SW 1271 (cell line): ENCODE measurements around the gene SPDEF.

Experiments
- DNase-seq, 2 experiments: peaks; one replicate each; lab custom pipeline; 2025; lab: John Stamatoyannopoulos, UW

Gene SPDEF

DNA sequence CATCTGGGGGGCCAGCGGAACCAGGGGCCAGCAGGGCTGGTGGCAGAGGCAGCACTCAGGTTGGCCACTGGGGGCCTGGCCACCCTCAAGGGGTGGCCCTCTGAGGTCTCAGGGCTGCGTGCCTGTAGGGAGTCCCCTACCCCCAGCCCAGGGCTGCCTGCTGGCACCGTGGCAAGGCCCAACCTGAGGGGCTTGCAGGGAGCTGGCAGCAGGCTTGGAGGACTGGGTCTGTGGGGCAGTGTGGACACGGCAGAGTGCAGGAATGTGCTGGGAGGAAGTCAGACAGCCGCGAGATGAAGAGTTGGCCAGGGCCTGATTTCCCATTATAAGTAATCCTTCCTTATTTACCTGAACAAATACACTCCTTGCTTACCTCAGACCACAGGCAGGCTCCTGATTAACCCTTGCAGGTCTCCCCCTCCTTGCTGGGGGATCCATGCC is at the start of gene SPDEF:
SPDEF (minus strand) TSS at position 299 of the 441 bp plus-strand sequence. CDS start 11,874 bp downstream, outside the sequence.
- DNase-seq, result no peak

DNA sequence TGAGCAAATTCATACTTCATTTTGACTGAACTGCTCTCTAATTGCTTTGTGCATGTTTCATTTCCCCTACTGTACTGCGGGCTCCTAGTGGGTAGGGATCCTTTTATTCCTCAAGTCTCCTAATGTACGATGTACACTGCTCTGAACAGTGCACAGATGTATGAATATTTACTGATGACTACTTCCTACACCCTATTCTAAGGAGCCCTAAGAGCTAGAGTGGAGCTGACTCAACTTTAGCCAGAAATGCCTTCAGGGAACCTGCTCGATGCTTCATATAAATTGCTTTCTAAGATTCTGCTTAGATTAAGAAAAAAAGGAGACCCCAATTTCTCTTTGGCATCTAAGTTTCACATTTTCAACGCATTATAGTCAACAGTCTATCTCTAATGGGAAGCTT is 47.6 kb upstream of the SPDEF start:
- no peak for DNase-seq

DNA sequence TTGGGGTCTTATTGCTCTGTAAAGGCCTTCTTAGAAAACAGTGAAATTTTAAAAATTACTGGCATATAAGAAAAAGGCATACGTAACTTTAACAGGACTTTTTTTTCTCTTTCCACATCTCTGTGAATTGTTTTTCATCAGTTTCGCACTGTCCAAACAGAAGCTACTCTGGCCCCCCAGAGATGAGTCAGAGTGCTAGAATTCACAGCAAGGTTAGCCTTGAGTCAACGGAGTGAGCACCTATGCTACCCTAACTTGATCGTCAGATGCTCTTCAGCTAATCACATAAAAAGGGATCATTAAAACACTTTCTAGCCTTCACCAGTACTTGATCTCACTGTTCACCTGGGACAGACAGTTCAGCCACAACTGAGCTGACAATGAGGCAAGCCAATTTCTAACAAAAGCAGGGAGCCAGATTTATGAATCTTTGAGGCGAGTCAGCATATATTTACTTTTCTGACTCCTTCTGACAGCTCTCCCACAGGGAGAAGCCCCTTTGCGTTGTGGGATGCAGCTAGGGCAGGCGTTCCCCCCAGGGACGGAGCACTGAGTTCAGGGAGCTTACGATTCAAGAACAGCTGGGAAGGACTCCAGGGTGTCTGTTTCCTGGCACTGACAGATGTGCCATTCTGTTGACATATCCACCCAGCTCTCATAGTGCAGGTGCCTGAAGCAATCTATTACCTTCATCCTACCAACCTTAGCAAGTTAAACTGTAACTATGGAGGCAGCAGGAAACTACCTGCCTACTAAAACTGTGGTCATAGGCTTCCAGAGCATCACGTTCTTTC is 46.4 kb upstream of the SPDEF start:
- no peak for DNase-seq

DNA sequence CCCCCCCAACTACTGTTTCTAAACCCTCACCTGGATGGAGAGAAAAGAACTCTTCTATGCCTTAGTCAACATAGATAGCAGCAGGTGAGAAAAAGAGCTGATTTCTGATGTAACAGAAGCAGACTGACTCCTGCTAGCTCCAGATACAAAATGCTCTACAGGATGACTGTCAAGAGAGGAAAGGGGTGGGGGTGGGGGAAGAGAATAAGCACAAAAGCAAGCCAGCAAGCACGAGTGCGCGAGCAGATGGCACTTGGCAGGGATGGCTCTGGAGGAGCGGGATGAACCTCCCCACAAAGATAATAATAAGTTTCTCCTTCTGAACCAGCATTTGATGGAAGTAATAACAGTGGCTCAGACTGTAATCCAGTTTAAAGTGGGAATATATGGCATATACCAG is 45.6 kb upstream of the SPDEF start:
- DNase-seq, result no peak

DNA sequence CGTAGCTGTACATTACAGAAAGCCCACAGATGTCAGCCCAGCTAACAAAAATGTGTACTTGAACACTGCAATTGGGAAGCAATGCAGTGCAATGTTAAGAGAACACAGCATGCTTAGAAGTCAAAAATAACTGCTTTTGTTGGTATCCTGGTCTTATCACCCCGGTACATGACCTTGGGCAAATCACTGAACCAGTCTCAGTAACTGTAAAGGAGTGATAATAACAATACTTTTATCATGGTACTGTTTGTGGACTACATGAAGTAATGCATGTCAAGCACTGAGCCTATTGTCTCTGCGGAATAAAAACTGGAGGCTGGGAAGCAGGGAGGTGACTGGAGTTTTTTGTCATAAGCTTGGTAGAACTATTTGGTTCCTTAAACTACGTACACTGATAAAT is 44.7 kb upstream of the SPDEF start:
- DNase-seq, result no peak

DNA sequence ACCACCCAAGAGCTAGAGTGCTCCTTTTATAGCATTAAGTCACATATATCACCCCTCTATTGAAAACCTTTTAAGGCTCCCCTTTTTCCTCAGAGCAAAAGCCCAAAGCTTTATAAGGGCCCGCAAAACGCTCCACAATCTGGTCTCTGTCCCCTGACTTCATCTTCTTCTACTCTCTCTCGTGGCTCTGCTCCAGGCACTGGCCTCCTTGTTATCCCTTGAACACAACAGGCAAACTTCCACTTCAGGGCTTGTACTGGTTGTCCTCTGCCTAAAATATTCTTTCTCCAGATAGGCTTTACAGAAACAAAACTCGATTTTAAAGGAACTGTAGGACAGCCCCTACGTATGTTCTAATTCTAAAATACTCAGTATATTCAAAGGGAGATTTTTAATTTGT is 44.0 kb upstream of the SPDEF start:
- no peak for DNase-seq

DNA sequence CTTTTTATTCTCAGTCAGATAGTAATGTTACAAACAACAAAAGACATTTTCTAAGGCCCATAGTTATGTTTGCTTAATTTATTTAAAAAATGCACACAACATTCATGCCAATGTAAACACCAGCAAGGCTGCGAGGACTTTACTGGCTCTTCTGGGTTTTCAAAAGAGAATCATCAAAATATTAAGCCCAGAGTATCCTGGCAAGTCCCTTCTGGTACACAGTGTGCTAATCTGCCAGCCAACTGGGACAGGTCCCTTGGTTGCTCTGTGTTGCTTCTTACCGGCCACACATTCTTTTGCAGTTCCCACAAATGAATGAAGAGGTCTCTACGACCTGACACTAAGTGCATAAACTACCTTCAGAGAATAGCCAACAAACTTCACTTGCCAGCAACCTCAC is 42.6 kb upstream of the SPDEF start:
- DNase-seq, result no peak

DNA sequence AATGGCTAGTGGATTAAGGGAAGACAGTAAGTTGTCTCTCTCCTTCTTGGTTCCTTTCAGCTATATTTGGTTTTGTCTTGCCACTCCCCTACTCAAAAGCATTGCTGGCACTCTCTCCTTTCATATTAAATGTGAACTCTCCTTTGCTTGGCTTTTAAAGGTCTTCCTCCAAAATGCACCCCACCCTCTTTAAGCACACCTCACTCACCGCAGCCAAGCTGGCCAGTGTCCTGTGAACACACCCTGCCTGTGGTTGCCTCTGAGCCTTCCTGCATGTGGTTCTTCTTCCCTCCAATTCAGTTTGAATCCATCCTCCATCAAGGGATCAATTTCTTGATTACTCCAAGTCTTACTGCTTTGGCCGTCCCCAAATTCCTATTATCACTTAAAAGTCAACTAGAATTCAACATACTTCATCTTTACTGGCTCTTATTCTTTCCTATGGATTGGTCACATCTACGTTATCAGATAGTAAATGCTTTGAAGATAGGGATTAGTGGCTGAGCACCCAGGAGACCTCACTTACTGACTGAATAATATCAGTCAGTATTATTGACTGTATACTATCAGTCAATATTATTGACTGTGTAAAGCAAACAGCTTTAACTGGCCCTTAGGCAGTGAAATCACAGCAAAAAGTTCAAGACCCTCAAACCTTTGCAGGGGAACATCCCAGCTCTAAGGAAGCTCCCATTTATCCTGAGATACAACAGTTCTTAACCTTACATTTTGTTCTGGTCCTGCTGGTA is 41.6 kb upstream of the SPDEF start:
- no peak for DNase-seq

DNA sequence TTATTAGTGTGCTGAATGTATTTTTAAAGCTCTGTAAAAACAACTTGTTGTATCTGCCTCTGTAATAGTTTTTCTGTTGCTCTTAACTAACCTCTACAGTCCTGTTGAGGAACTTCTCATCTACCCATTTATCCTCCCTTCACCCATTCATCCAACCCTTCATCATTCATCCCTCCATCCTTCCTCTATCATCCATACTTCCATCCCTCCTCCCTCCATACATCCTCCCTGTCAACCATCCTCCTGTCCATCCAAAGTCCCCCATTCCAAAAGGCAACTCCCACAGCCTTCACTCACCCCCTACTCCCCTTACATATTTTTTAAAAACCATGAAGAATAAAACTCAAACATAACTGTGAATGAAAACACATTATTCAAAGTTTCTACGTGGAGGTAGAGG is 40.7 kb upstream of the SPDEF start:
- DNase-seq, result no peak

DNA sequence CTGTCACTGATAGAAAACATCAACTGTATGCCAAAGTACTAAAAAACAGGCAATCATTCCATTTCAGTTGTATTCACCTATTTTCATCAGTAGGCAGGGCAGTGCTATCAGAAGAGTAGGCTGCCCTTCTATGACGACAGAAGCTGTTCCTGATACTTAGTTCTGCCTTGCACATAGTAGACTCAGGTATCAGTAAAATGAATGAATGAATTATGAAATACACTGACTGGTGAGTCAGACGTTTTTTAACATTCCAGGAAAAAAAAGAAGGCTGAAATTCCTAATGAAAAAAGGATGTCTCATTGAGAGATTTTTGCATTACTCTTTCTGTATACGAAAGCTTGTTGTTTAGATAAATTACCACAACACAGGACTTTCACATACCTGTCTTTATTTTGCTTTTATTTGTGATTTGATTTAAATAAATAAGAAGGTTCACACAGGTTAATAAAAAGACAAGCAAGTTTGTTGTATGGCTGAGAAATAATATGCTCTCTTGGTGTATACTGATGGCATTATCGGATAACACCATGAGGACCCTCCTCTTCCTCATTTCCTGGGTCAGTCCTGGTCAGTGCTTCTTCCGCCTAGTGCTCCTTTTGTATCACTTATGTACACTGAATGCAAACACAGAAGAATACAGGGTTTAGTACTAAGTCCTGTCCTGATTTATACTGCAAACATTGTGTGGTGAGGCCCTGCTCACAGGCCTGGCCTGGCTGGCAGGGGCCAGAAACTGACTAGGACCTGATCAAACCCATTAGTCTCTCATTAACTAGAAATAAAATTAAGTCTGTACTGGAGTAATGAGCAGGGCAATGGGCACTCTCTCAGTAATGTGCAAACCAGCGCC is 39.4 kb upstream of the SPDEF start:
- no peak for DNase-seq

DNA sequence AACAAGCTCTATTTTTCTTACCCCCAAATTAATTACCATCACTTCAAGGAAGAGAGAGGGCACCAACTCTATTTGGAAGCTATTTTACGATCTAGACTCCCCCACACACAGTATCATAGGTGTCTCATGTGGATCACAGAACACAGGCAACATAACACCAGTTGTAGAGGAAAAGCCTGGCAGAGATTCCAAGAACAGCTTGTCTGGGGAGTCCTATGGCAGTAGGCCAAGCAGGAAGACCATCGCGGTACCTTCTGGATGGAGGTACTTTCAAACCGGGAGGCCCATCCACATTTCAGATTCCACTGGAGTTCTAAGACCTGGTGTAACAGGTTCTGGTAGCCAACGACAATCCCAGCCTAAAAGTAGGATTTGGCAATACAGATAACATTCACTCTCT is 37.6 kb upstream of the SPDEF start:
- DNase-seq, result no peak

DNA sequence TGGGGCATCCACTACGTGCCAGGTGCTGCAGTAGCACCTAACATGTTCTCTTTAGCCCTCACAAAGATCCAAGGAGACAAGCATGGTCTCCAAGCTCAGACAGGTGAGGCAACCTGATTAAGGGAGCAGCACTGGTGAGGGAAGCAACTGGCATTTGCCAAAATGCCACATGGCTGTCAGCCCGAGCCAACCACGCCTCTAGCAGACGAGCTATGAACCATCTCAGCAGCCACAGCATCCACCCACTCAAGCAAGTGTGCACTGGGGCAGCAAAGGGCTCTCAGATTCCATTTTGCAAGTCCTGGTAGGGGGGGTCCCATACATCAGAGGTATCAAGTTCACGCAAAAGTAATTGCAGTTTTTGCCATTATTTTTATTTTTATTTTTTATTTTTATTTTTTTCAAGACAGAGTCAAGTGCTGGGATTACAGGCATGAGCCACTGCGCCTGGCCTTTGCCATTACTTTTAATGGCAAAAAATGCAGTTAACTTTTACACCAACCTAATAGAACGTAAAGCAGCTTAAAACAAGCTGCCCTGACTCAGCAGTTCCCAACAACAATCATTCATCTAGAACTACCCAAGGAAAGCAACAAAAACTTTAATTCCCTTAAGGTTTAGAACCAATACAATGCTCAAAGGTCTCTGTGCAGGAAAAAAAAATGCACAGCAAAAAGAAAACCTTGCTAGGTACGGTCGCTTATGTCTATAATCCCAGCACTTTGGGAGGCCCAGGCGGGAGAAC is 36.3 kb upstream of the SPDEF start:
- no peak for DNase-seq

DNA sequence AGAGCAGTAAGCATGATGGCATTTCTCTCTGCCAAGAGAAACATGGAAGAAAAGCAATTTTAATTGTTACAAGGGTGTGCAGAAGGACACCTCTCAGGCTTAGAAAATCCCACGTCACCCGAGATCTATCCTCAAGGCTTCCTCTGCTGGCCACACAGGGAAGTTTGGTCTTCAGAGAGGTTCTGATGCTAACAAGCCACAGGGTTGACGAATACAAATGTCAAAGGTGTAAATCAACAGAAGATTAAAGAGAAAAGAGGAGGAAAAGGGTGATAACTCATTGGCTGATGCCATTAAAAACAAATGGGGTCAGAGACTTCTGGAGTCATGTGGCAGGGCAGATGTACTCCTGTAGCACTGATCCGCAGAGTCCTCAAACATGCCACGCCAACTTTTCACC is 33.6 kb upstream of the SPDEF start:
- no peak for DNase-seq

DNA sequence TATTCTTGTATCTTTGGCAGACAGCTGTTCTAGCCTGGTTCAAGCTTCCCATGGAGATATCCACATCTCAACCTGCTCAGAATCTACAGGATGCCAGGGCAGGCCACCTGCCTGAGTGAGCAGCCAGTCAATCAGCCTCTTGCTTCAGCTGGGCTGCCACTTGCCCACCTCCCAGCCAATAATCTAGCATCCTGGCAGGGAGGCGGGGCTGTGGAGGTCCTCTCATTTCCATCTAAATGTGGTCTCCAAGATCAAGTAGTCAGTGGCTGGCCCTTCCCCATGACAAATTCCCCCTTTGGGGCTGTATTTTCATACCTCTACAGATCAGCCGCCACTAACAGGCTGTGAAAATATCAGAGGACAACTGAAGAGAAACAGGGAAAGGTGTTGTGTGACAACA is 33.0 kb upstream of the SPDEF start:
- no peak for DNase-seq

DNA sequence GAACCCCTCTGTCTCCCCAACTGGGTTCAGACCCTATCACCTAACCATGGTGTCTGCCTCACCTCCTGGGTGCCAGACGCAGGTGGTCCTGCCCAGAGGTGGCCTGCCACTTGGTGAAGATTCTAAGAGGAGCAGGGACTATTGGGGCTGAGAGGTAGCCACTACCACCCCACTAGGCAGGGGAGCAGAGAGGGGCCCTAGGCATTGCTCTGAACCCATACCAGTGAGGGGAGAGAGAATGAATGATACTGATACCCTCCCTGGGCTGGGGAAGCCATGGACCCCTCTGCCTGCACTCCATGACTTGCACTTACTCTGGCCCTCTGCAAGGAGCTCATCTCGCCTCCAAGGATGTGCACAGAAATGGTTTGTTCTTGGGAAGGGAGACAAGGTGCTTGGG is 31.7 kb upstream of the SPDEF start:
- no peak for DNase-seq

DNA sequence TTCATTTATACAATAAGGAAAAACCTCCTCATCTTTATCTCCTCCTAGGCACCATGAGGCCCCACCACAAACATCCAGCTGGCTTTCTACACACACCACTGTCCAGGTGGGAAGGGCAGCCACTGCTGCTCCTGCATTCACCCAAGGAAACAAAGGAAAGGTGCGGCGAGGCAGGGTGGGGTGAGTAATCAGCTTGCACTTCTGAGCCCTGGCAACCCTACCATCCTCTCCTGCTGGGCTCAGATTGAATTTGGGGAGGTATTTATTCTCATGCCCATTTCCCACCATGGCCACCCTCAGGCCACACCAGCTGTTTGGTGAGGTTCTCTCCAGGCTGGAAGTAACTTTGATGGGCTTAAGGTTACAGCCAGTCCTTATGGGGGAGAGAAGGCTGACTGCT is 31.2 kb upstream of the SPDEF start:
- no peak for DNase-seq

DNA sequence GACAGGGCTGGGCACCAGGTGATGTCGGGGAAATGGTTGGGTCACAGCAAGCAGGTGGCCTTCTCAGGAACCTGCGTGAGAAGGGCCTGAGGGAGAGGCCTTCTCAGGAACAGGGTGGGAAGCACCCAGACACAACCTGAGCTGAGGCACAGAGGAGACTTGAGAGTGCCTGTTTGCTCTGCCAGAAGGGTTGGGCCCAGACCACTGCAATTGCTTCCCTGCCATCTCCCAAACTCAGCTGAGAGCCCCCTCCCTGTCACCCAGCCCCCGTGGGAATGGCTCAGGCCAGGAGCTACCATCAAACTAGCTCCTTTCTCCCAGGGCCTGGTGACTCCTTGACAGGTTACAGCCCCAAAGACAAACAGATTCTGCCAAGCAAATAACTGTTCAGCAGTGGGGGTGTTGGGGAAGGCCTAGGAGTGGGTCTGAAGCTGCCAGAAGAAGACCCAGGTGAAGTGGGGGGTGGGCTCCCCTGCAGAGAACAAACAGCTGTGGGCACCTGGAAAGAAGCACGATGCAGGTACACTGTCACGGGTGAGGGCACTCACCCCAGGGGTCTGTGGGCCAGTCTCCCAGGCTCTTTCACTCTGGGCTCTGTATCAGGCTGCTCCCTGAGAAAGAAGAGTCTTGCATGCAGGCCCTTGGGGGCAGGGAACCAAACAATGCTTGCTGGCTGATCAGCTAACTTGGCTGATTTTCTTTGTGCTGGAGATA is 30.4 kb upstream of the SPDEF start:
- no peak for DNase-seq

DNA sequence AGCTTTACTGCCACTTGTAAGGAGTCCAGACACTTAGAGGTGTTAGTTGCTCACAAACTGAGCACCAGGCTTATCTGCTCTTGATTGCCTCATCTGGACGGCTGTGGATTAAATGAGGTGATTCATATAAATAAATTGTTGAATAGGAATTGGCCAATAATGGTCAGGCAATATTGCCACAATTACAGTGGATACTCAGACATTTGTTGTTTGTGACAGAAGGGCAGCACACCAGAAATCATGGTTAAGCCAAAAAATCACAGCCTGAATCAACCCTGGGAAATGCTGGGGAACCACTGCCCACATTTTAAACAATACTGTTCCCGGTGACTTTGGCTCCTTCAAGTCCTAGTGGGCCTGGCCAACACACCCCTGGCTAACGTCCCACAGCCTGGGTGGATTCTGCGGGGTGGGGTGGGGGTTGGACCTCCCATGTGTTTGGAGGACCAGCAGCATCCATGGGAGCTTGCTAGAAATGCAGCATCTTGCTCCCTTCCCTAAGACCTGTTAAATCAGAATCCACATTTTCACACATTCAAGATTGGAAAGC is 29.5 kb upstream of the SPDEF start:
- DNase-seq, result no peak

DNA sequence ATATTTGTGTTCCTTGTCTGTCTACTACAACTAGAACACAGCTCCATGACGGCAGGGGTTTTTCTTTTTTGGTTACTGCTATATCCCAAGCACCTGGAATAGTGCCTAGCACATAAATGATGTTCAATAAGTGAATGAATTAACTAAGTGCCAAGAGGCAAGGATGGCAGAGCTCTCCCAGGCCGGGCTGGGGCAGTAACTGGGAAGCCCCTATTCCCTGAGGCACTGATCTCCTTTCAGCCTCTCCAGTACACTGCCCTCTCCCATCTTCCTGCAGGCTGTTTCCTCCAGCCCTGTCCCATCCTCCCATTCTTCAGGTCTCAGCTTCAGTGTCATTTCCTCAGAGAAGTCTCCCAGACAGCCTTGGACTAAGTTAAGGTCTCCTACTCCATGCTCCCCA is 29.0 kb upstream of the SPDEF start:
- DNase-seq, result no peak

DNA sequence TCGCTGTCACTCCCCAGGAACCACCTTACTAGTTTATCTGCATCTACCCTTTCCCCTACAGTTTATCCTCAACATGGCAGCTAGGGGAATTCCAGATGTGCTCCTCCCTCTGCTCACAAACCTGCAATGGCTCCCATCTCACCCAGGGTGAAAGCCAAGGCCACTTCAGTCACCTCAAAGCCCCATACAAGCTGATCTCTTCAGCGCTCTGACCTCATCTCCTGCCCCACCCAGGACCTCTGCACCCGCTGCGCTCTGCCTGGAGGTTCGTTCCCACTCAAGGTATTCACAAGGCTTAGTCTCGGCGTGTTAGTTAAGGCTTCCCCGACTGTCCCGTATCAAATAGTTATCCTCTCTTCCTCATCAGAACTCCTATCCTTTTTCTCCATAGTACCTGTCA is 28.6 kb upstream of the SPDEF start:
- no peak for DNase-seq
